HFF-Myc (cell line): ENCODE measurements around the gene MKX.

Experiments
- DNase-seq: peaks from one replicate; pipeline ENCODE4 v3.0.0-alpha.2; 2011; ENCODE audit warnings: low read depth; ENCODE audit errors: extremely low read depth
- H3K4me3 ChIP-seq: replicated peaks from 2 replicates; pipeline ENCODE4 v1.5.1; 2011; ENCODE audit warnings: low read depth, mild to moderate bottlenecking, control low read depth, low read length
- TF ChIP-seq, protein P1 (sequence below): IDR thresholded peaks from 2 replicates; pipeline ENCODE4 v1.5.1; 2012; ENCODE audit warnings: mild to moderate bottlenecking, low read depth, low read length, control low read depth; ENCODE audit errors: missing control alignments

The MKX gene

GRCh38 chr10:27748601-27749000 is 3.0 kb upstream of the MKX start:
- H3K4me3 ChIP-seq = no peak overlapping the region
- no peak for DNase-seq
- TF ChIP-seq, protein P1, sequence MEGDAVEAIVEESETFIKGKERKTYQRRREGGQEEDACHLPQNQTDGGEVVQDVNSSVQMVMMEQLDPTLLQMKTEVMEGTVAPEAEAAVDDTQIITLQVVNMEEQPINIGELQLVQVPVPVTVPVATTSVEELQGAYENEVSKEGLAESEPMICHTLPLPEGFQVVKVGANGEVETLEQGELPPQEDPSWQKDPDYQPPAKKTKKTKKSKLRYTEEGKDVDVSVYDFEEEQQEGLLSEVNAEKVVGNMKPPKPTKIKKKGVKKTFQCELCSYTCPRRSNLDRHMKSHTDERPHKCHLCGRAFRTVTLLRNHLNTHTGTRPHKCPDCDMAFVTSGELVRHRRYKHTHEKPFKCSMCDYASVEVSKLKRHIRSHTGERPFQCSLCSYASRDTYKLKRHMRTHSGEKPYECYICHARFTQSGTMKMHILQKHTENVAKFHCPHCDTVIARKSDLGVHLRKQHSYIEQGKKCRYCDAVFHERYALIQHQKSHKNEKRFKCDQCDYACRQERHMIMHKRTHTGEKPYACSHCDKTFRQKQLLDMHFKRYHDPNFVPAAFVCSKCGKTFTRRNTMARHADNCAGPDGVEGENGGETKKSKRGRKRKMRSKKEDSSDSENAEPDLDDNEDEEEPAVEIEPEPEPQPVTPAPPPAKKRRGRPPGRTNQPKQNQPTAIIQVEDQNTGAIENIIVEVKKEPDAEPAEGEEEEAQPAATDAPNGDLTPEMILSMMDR = no peak

- no peak for DNase-seq
- TF ChIP-seq, protein P1 = no peak
- peak overlapping the region; percentile 96 for H3K4me3 ChIP-seq
Observed at GRCh38 chr10:27747096-27747451, 1.5 kb upstream of the MKX start.

GRCh38 chr10:27746397-27747095 is 927 bp upstream of the MKX start:
- DNase-seq = no peak
- TF ChIP-seq, protein P1 = no peak

GRCh38 chr10:27744802-27745731 is 552 bp downstream of the MKX start:
- TF ChIP-seq, protein P1 = no peak
- H3K4me3 ChIP-seq = peak overlapping the region; percentile 96
- DNase-seq = no peak

More at GRCh38 chr10:27746397-27747095, 927 bp upstream of the MKX start:
- peak overlapping the region; percentile 96 for H3K4me3 ChIP-seq

- DNase-seq = no peak
- TF ChIP-seq, protein P1 = no peak
- peak overlapping the region; percentile 96 for H3K4me3 ChIP-seq
Observed at GRCh38 chr10:27743877-27744801, 1.5 kb downstream of the MKX start.

DNA sequence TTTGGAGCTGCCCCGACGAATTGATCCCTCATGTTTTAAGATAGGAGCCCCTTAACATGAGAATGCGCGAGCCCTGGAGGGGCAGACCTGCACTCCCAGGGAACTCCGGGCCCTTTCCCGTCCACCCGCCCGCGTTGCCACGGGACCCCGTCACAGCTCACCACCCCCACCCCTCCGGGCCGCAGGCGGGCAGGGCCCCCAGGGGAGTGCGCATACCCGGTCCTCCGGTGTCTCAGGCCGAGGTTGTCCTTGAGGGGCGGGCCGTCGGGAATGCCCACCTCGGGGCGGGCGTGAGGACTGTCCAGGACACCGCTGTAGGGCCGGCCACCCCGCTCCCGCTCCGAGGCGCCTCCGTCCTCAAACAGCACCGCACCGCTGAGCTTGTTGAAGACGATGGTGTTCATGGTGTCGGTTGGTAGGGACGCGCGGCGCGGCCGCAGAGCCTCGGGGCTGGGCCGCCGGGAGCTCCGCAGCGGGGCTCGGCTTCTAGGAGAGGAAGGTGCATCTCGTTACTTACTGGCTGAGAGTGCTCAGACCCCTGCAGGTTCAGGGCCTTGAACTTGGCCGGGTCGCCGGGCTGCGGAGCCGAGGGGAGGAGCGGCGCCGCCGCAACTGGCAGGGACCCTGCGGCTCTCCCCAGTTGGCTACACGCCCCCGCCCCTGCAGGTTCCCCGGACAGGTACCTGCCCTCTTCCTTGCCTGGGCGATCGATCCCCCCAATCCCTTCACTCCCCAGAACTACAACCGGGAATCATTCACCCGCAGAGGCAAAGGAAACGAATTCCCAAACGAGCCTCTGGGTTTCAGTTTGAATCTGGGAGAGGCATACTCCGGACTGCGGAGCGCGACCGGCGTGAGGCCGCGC is 2.4 kb downstream of the MKX start:
- H3K4me3 ChIP-seq = peak overlapping the region; percentile 96
- no peak for DNase-seq
- TF ChIP-seq, protein P1 = no peak
